GDM1 (cell line): ENCODE data around the gene SHC4.
"Not testable (repeated sequence)": the region's sequence is repeated elsewhere in the genome, so short reads cannot be mapped to it uniquely, and the experiment has no call there.

ENCODE experiments used
- DNase-seq: peaks from one replicate; lab custom pipeline; 2025; lab: John Stamatoyannopoulos, UW

The SHC4 gene

DNA sequence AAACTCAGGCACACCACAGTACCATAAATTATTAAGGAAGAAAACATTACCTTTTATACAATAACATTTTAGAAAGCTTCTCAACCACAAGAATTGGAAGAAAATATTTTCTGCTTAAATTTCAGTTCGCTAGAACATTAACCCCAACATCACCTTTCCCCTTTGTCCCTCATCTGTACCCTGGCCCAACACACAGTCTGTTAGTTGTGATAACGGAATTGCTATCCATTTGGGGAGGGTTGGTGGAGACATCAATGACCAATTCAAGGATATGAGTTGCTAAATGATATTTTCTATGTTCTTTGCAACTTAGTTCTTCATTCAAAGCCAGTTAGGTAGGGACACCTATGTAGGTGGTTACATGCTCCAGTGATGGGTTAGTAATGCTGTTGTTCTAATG is 80.0 kb downstream of the SHC4 start:
- DNase-seq: no peak

DNA sequence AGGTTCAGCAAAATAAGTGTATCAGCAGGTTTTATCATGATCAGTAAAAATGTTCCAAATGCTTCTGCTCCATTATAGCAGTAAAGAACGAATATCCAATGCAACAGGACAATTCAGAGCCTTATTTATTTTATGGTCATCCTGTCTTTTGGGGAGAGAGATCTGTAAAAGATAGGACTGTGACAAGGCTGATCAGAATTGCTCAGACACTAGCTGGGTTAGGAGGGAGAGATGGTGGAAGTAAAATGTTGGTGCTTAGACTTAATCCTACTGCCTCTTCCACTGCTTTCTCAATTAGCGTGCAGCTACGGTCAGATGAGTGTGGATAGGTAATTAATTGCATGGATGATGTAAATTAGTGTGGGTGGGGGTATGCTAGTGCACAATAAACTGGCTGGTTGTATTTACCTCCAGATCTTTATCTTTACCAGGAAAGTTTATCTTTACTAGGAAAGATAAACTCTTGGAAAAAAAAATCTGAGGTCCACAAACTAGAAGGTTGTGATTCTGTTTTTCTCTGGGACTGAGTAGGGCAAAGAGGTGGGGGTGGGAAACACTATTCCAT is 83.6 kb downstream of the SHC4 start:
- DNase-seq: no peak

DNA sequence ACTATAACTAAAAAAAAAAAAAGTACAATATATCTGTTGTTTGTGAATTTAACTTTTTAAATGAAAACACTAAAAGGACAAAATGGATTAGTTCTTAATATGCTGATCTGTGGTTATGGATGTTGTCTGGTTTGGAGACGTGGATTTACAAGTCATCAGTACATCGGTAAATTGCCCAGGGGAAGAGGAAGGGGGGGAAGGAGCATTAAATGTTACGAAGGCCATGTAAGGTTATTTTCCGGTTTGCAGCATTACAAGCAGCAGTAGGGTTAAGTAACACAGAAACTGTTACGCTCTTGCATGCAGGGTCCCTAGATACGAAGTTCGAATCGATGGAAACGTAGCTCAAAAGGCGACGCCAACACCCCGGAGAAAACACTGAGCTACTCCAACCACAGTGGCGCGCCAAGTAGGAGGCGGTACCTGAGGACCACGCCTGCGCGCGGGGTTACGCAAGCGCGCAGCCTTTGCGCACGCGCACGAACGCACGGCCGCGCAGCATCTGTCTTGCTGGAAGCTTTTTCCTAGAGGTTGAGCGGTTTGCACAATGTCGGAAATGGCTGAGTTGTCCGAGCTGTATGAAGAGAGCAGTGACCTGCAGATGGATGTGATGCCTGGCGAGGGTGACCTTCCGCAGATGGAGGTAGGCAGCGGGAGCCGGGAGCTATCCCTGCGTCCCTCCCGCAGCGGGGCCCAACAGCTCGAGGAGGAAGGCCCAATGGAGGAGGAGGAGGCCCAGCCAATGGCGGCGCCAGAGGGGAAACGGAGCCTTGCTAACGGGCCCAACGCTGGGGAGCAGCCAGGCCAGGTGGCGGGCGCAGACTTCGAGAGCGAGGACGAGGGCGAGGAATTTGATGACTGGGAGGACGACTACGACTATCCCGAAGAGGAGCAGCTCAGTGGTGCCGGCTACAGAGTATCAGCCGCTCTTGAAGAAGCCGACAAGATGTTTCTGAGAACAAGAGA is 85.8 kb downstream of the SHC4 start, which contains the start of gene EID1:
TSS of gene EID1 (plus strand) at position 505 of the 966 bp plus-strand sequence. CDS start at position 548, 43 bp downstream.
- DNase-seq: peak; percentile 92

DNA sequence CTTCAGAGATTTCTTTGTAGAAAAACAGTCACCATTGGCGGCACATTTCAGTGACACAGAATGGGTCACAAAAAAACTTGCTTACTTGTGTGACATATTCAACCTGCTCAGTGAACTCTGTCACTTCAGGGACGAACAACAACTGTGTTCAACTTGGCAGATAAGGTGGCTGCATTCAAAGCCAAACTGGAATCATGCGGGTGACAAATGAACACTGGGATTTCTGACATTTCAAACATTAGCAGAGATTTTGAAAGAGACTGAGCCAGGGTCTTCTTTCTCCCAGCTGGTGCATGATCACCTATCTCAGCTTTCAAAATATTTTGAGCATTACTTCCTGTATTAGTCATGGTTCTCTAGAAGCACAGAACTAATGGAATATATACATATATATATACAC is 87.7 kb downstream of the SHC4 start:
- DNase-seq: no peak

DNA sequence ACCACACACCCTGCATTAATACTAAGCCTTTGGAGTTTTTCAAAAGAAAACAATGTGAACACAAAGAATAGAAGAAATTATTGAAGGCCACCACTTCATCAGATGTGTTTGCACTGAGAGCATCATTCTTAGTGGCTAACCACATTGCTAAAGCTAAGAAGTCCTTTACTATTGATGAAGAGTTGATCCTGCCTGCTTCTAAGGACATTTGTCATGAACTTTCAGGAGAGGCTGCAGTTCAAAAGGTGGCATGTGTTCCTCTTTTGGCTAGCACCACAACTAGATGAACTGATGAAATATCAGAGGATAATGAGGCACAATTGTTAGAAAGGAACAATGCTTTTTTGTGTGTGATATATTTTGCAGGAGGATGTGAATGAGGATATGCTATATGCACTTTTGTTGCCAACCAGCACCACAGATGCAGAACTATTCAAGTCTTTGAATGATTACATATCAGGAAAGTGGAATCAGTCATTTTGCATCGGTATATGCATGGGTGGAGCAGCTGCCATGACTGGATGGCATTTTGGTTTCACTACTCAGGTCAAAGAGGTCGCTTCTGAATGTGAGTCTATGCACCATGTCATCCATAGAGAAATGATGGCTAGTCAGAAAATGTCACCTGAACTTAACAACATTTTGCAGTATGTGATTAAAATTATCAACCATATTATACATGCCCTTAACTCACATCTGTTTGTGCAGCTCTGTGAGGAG is 88.3 kb downstream of the SHC4 start:
- no peak for DNase-seq

DNA sequence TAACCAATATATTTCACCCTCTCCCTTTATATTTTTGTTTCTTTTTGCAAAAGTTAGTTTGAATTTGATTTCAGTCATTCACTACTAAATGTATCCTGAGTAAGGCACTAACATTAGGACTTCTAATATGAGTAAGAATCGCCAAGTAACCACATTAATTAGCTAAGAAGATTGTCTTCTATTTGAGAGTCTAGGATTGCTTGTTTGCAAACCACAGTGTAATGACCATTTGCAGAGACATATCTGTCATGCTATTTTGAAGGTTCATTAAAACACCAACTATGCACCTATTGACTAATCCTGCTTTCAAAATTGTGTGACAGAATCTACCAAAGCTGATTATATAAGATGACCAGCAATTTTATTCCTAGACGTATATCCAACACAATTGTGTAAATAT is 91.1 kb downstream of the SHC4 start:
- DNase-seq: no peak

DNA sequence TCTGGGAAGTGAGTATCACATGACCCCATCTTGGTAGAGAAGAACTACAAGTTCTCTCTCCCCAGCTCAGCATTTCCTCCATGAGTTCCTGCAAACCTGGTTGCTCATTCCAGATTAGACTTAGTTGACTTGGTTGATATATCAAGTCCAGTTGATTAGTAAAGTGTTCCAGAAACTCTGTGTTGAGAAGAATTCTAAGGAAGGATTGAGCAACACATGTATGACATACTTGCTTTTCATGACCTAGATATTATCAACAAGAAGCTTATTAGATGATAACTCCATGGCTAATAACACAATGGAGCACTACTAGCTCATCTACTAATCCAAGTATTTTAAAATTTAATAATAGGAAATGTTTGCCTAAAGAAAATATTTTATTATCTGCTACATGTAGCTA is 92.2 kb downstream of the SHC4 start:
- DNase-seq: no peak

DNA sequence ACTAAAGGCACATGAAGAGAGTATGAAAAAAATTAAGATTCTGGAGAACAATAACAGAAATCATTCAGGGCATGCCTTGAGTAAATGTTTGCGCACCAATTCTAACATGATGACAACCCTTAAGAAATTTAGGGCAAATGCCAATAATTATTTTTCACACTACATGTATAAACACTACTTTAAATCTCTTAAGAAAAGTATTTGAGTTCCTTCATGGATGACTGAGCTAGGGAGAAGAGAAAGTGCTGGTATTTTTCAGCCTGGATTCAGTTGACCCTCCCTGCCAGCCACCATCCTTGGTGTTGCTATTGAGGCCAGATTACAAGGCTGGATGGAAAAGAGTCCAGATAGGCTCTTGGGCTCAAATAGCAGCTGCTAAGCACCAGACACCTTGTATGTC is 93.8 kb downstream of the SHC4 start:
- no peak for DNase-seq

DNA sequence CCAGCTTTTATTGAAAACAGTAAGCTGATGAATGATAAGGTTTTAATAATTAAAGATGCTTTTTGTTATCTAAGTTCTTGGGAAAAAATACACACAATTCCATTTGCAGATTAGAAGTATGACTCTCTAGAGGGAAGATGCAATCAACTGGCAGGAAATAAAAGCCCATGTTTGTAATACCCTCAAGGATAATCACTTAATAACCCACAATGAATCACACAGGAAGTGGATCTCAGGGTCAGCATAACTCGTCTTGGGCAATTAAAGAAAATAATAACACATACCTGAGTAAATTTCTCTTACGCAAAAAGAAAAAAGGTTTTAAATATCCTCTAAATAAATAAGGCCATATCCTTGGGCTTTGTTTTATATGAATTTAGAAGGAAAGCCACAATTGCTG is 95.2 kb downstream of the SHC4 start:
- no peak for DNase-seq

DNA sequence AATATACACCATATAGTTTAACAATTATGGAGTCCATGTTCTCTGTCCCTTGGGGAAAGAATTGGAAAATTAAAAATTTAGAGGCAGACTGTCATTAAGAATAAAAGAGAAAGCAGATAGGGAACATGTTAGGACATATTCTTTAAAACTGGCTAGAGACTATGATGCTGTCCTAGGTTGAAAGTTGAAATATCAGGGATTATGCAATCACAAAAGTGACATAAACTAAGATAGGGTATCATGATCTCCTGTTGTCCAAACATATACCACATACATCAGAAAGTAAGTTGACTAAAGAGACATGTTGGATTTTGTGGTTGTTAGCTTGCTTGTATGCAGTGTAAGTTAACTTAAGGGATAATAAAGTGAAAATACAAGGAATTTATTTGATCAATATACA is 95.7 kb downstream of the SHC4 start:
- DNase-seq: no peak

DNA sequence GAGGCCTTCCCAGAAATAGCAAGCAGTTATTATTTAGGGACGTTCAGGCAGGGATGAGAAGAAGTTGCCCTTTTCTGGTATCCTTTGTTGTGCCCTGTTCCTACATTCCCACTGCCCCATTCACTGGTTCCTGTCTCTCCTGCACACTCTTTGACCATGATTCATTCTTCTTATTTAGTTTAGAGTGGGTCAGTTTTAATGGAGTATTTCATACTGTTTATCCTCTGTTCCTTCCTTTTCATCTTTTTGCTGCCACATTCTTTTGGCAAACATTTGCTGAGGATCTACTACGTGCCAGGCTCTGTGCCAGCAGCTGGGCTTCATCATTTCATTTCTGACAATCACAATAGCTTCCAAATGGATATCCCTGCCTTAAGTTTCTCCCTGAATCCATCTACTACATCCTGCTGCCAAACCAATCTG is 97.6 kb downstream of the SHC4 start:
- no peak for DNase-seq

DNA sequence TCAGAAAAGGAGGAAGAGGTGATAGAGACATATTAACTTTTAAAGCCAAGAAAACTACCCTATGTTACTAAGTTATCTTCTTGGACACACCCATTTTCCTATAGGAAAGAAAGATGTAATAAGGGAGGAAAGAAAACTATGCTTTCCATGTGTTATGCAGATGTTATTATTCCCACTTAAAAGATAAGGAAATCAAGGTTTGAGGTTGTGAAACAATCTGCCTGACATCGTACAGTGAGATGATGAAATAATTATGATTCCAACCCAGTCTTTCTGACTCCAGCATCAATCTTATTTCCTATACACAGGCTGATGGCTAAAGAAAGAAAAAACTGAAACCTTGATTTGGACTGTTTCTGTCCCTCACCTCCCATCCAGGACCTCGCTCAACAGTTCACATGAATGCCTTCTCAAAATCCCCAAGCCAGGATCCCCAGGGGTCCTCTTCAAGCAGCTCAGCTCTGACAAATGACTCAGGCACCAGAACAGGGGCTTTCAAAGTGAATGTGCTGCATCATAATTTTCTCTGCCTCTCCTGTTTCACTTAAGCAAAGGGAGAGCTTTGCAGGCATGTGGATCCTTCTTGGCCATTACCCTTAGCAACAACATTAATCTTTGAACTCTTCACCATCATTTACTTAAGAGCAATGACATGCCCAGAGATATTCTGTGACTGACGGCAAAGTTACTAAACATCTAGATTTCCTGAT is 98.2 kb downstream of the SHC4 start:
- DNase-seq: no peak

DNA sequence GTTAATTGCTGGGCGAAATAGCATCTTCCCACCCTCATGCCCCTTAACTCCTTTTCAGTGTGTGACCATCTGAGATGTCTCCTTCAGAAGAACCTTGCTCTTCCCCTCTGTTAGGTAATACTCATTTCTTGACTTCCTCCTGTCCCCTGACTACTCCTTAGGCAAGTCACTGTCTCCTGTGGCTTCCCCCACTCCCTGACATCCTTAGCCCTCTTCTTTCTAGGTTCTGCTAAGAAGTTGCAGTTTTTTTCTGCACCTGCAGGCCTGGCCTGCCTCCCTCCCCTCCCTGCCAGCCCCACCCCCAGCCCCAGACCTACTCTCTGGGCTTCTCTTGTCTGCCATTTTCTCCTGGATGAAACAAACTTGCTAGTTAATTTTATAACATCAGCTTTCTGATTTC is 101.0 kb downstream of the SHC4 start:
- DNase-seq: no peak

DNA sequence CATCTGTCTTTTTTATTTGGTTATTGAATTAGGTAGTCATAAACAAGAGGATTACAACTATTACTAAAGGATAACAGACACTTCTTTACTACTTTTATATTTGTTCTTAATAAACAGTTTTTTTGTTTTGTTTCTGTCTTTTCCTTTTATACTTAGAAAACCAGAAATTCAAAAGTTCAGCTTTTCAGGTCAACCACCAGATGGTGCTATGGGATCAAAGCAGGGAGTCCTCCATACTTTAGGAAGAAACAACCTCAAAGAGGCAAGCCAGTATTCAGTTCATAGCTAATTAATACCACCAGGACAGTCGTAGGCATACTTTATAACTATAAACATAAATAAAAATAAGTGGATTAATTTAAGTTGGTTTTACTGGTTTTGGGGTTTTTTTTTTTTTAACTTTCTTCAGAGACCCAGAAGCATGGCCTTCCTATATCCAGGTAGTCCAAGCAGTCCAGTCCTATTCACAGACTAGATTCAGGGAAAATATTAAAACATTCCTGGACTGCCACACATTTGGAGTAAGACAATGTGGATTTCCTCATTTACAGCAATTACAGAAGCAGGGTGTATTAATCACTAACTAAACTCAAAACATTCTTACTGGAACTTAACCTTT is 101.8 kb downstream of the SHC4 start:
- peak; percentile 13 for DNase-seq

DNA sequence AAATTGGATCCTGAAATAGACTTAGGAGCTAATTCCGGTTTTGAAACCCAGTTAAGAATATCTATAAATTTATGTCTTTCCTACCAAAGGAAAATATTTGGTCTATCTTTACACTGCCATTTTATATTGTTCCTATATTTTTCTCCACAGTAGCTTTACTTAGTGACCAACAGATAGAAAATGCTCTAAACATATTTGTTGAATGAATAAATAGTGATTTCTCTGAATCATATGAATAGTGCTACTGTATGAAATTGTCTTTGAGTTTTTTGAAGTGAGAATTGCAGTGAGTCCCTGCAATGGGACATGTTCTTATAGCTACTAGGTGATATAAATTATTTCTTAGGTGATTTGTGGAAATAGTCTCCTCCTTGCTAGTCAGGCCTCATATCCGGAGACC is 104.3 kb downstream of the SHC4 start:
- no peak for DNase-seq

DNA sequence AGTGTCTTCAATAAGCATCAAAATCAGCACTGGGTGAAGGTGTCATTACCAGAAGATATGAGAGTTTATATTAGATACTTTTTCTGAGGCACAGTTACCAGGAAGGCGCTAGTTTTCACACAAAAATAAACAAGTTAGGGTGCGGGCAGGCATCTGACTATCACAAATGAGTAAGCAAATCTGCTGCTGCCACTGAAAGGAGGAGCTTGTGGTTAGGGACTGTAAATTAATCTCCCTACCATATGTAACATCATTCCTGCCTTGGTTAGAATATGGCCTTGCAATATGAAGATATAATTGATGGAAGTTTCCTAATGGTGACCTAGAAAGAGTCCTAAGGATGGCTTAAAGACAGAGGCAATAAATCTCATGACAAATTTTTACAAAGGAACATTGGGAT is 105.3 kb downstream of the SHC4 start:
- DNase-seq: peak; percentile 7

DNA sequence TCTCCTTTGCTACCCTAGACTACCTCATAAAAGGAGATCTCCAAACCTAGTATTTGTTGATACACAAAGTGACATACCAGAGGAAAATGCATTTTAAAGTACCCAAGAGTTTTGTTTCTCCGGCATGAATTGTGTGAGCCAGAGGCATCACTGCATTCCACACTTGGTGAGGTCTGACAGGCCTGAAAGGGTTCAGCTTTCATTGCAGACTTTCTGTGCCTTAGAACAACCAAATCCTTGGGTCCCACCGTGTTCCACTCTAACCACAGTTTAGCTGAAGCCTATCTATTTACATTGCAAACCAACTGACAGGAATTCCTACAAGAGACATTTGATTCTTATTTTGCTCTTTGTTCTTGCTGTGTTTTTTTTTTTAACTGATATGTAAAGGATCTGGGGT is 106.8 kb downstream of the SHC4 start:
- DNase-seq: no peak

DNA sequence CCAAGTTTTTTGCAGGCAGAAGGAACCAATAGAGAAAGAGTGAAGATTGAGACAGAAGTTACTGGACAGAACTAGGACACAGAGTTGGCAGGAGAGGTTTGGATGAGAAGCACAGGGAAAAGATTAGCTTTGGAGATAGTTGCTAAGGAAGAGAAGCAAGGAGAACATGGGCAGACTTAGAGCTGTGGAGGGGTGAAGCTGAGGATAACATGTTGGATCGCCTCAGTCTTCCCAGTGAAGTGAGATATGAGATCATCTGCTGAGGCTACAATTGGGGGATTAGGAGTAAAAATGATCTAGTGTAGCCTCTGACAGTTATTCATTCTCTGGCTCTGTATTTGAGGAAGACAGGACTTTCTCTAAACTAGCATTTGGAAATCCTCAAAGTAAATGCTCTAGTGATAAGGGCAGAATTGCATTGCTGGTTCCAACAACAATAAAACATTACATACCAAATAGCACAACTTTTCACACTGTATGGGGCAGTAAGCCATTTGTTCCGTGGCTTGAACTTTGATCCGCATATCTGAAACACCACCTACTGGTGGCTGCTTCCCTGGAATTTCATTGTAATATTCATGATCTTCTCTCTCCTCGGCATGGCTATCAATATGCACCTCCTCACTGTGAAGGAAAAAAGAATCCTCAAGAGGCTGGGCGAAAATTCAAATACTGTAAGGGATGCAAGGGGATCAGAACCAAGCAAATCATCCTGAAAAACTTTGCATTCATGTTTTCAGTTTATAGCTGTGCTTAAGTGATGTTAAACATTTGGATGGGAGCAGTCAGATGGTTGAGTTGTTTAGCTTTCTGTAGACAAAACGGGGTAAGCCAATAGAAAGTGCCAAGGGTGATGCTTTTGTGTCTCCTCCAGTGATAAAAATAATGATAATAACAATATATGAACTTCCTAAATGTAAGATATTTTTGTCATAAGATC is 107.9 kb downstream of the SHC4 start:
- no peak for DNase-seq

DNA sequence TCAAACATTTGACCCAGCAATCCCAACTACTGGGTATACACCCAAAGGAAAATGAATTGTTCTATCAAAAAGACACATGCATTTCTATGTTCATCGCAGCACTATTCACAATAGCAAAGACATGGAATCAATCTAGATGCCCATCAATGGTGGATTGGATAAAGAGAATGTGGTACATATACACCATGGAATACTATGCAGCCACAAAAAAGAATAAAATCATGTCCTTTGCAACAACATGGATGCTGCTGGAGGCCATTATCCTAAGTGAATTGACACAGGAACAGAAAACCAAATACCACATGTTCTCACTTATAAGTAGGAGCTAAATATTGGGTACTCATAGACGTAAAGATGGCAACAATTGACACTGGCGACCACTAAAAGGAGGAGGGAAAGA is 109.3 kb downstream of the SHC4 start:
- DNase-seq: not testable (repeated sequence)

DNA sequence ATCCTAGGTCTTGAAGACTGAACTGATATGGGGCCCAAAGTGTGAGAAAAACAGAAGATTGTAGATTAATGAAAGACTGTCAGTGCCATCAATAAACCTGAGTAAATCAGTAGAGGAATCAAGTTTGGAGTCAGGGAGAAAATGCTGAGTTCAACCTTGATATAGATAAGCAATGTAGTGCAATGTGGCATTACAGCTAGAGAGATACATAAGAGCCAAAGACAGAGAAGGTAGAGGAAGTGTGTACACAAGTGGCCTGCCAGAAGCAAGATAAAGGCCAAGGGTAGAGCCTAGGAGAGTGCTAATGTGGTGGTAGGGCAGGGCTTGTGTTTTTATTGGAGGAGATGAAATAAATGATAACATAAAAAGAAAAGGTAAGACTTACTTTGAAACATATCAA is 111.8 kb downstream of the SHC4 start:
- no peak for DNase-seq

DNA sequence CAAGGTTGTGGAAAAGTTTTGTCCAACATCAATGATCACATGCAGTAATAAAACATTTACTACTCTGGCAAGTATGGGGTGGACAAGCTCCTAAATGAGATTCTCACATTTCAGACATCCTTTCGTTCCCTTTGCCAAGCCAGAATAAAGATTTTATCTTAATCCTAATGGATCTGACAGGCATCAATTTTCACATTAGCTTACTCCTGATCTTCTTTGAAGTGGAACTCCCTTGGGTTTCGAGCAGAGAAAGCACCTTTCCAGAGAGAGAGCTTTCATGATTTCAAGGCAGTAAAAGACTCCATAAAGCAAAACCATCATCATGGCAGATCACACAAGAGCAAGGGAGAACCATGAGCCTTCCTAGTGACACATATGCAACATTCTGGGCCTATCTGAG is 113.1 kb downstream of the SHC4 start:
- no peak for DNase-seq
